H9 (cell line): ENCODE measurements around the gene GPC3. TPM values are rescaled to one million over a fixed set of nuclear protein-coding genes. Genes with fewer than 3 reads are reported as not detected.

Source experiments
- DNase-seq: peaks from one replicate; pipeline ENCODE4 v3.0.0-alpha.2; 2017
- H2AFZ ChIP-seq: one replicate; pipeline ENCODE4 v1.6.1; 2013; ENCODE audit warnings: mild to moderate bottlenecking, low read length, control low read depth, moderate library complexity
- H2AK5ac ChIP-seq: 2 replicates; pipeline ENCODE4 v1.6.1; 2013; ENCODE audit warnings: low read length, control low read depth, mixed read lengths; ENCODE audit not compliant: insufficient read length
- H2BK120ac ChIP-seq: one replicate; pipeline ENCODE4 v1.6.1; 2013; ENCODE audit warnings: low read depth, mild to moderate bottlenecking, low read length, control low read depth, inconsistent platforms; ENCODE audit not compliant: poor library complexity, severe bottlenecking
- H2BK12ac ChIP-seq: 2 replicates; pipeline ENCODE4 v1.6.1; 2013; ENCODE audit warnings: low read length, control low read depth, mixed read lengths, low read depth; ENCODE audit not compliant: insufficient read length
- H2BK15ac ChIP-seq: 2 replicates; pipeline ENCODE4 v1.6.1; 2013; ENCODE audit warnings: low read depth, low read length, control low read depth
- H2BK20ac ChIP-seq: one replicate; pipeline ENCODE4 v1.6.1; 2013; ENCODE audit warnings: low read depth, mild to moderate bottlenecking, low read length, control low read depth, inconsistent platforms; ENCODE audit not compliant: poor library complexity, severe bottlenecking
- H2BK5ac ChIP-seq: 2 replicates; pipeline ENCODE4 v1.6.1; 2013; ENCODE audit warnings: low read length, control low read depth, mixed read lengths; ENCODE audit not compliant: insufficient read length
- H3K14ac ChIP-seq: 2 replicates; pipeline ENCODE4 v1.6.1; 2013; ENCODE audit warnings: low read length, control low read depth; ENCODE audit not compliant: insufficient read depth
- H3K18ac ChIP-seq: 2 replicates; pipeline ENCODE4 v1.6.1; 2013; ENCODE audit warnings: low read depth, mild to moderate bottlenecking, mixed read lengths, low read length, control low read depth; ENCODE audit not compliant: insufficient read length
- H3K23ac ChIP-seq: 2 replicates; pipeline ENCODE4 v1.6.1; 2013; ENCODE audit warnings: low read length, control low read depth, mixed read lengths, low read depth; ENCODE audit not compliant: insufficient read length
- H3K23me2 ChIP-seq: 2 replicates; pipeline ENCODE4 v1.6.1; 2013; ENCODE audit warnings: low read depth, mild to moderate bottlenecking, mixed read lengths, low read length, control low read depth; ENCODE audit not compliant: insufficient read length, poor library complexity, severe bottlenecking
- H3K27ac ChIP-seq: 2 replicates; pipeline ENCODE4 v1.5.1; 2013; ENCODE audit warnings: low read length, control low read depth, mixed read lengths, low read depth; ENCODE audit not compliant: insufficient read length
- H3K27me3 ChIP-seq: 2 replicates; pipeline ENCODE4 v1.6.1; 2013; ENCODE audit warnings: low read length, control low read depth, inconsistent platforms; ENCODE audit not compliant: insufficient read depth
- H3K4ac ChIP-seq: 2 replicates; pipeline ENCODE4 v1.6.1; 2013; ENCODE audit warnings: low read depth, mild to moderate bottlenecking, control low read depth, inconsistent platforms, low read length, moderate library complexity
- H3K4me1 ChIP-seq: 2 replicates; pipeline ENCODE4 v1.6.1; 2013; ENCODE audit warnings: low read length, control low read depth, inconsistent platforms; ENCODE audit not compliant: insufficient read depth
- H3K4me2 ChIP-seq: 2 replicates; pipeline ENCODE4 v1.6.1; 2013; ENCODE audit warnings: low read length, control low read depth, mixed read lengths; ENCODE audit not compliant: insufficient read length, insufficient read depth
- H3K56ac ChIP-seq: 2 replicates; pipeline ENCODE4 v1.6.1; 2013; ENCODE audit warnings: low read depth, mild to moderate bottlenecking, mixed read lengths, low read length, control low read depth; ENCODE audit not compliant: insufficient read length
- H3K79me1 ChIP-seq: 2 replicates; pipeline ENCODE4 v1.6.1; 2013; ENCODE audit warnings: low read depth, mild to moderate bottlenecking, moderate library complexity, low read length, control low read depth, inconsistent platforms; ENCODE audit not compliant: insufficient read depth, poor library complexity, severe bottlenecking
- H3K79me2 ChIP-seq: 2 replicates; pipeline ENCODE4 v1.6.1; 2013; ENCODE audit warnings: low read length, control low read depth, inconsistent platforms; ENCODE audit not compliant: insufficient read depth
- H3K9ac ChIP-seq: 2 replicates; pipeline ENCODE4 v1.6.1; 2013; ENCODE audit warnings: low read length, control low read depth, mixed read lengths; ENCODE audit not compliant: insufficient read length; ENCODE audit errors: extremely low read depth
- H3K9me3 ChIP-seq: one replicate; pipeline ENCODE4 v1.6.1; 2013; ENCODE audit warnings: low read depth, low read length, inconsistent platforms; ENCODE audit not compliant: control insufficient read depth
- H3T11ph ChIP-seq: one replicate; pipeline ENCODE4 v1.6.1; 2013; ENCODE audit warnings: mild to moderate bottlenecking, low read length, control low read depth, inconsistent platforms
- H4K20me1 ChIP-seq: one replicate; pipeline ENCODE4 v1.6.1; 2013; ENCODE audit not compliant: control insufficient read depth, insufficient read length, insufficient read depth
- H4K5ac ChIP-seq: 2 replicates; pipeline ENCODE4 v1.6.1; 2013; ENCODE audit warnings: low read depth, mild to moderate bottlenecking, mixed read lengths, low read length, control low read depth; ENCODE audit not compliant: insufficient read length
- H4K8ac ChIP-seq: replicated peaks from 2 replicates; pipeline ENCODE4 v1.6.1; 2013; ENCODE audit warnings: low read length, control low read depth, mixed read lengths, low read depth; ENCODE audit not compliant: insufficient read length
- H4K91ac ChIP-seq: 2 replicates; pipeline ENCODE4 v1.6.1; 2013; ENCODE audit warnings: low read depth, mild to moderate bottlenecking, moderate library complexity, mixed read lengths, low read length, control low read depth; ENCODE audit not compliant: insufficient read length
- H3K27ac Mint-ChIP-seq, 3 experiments: 2 replicates in 2 of 3; 3 replicates in 1 of 3; pipeline ENCODE4 v1.8.0; 2020 to 2021; ENCODE audit warnings: mixed read lengths in 3 of 3, mild to moderate bottlenecking in 1 of 3, moderate library complexity in 1 of 3
- H3K27me3 Mint-ChIP-seq: 2 replicates; pipeline ENCODE4 v1.8.0; 2021; ENCODE audit warnings: low read depth, mild to moderate bottlenecking, moderate library complexity, mixed read lengths
- H3K36me3 Mint-ChIP-seq, 3 experiments: 2 replicates in 2 of 3; 3 replicates in 1 of 3; pipeline ENCODE4 v1.8.0; 2020 to 2021; ENCODE audit warnings: low read depth in 3 of 3, mixed read lengths in 3 of 3; ENCODE audit not compliant: insufficient read depth in 1 of 3
- H3K4me1 Mint-ChIP-seq, 2 experiments: 2 replicates each; pipeline ENCODE4 v1.8.0; 2020; ENCODE audit warnings: mixed read lengths in 2 of 2
- H3K4me3 Mint-ChIP-seq, 2 experiments: 2 replicates in 1 of 2; 3 replicates in 1 of 2; pipeline ENCODE4 v1.8.0; 2020 to 2021; ENCODE audit warnings: mild to moderate bottlenecking in 2 of 2, mixed read lengths in 2 of 2, moderate library complexity in 1 of 2
- H3K9me3 Mint-ChIP-seq, 2 experiments: 2 replicates in 1 of 2; 3 replicates in 1 of 2; pipeline ENCODE4 v1.8.0; 2020; ENCODE audit warnings: mild to moderate bottlenecking in 2 of 2, mixed read lengths in 2 of 2, moderate library complexity in 1 of 2
- WGBS: extraction: QIAGEN DNeasy Blood & Tissue Kit; methylation state at CpG from one replicate; pipeline ENCODE4 v1.1.7; 2013; ENCODE audit warnings: missing lambda C conversion rate, low lambda C conversion rate, mixed read lengths; ENCODE audit not compliant: insufficient read length; ENCODE audit errors: extremely low coverage; 5-methylcytosine and 5-hydroxymethylcytosine counted together
- total RNA-seq: library from RNA; stranded (reverse); gene quantifications from 2 replicates; pipeline ENCODE4 v1.2.1, GENCODE V29; 2021
- TF ChIP-seq, protein P1 (sequence below): fragments of 200-600 bp; sonication (generic); conservative IDR thresholded peaks from 3 replicates; pipeline ENCODE4 v1.8.0; 2021; ENCODE audit warnings: antibody characterized with exemption, mild to moderate bottlenecking

The GPC3 gene
- total RNA-seq, 1 experiment from 2014 or later, result 108 TPM

DNA sequence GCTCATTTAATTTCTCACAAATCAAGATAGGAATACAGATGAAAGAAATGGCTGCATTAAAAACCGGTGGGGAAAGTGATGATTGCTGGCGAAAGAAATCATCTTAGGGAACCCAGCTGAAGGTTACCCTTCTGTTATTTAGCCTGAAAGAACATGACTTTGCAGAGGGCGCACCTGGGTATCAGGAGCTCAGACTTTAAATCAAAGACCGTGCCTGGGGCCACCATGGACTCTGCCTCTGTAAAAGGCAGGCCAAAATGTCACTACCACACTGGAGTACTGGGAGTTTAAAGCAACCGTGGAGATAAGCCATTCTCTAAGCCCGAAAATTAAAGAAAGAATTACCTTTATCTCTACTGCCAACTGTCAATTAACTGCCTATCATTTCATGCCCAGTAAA, 24.3 kb downstream of the GPC3 start:
- Histone ChIP-seq H2BK5ac (no peak overlapping the region), H3K27ac (no peak overlapping the region), H2AK5ac (no peak overlapping the region), H3K23me2 (no peaks in the 10 kb centered on the region), H2BK20ac (no peak overlapping the region), H3K23ac (no peak overlapping the region), H3K4me2 (no peak overlapping the region), H3K79me1 (no peaks in the 10 kb centered on the region), H3K9me3 (no peaks in the 10 kb centered on the region), H3K9ac (no peak overlapping the region), H3K79me2 (no peaks in the 10 kb centered on the region), H3K18ac (no peak overlapping the region), H3K56ac (no peak overlapping the region), H4K5ac (no peak overlapping the region), H4K91ac (no peak overlapping the region), H2BK12ac (no peak overlapping the region), H3K4me1 (no peaks in the 10 kb centered on the region; the same call in 1 of the 2 replicates), H2BK120ac (no peak overlapping the region), H3T11ph (no peak overlapping the region), H3K4ac (no peak overlapping the region), H4K20me1 (no peaks in the 10 kb centered on the region), H2BK15ac (no peak overlapping the region), H3K14ac (no peak overlapping the region), H2AFZ (no peak overlapping the region), H4K8ac (no peak overlapping the region), H3K27me3 (no peaks in the 10 kb centered on the region)
- WGBS, result no CpG with 5 or more reads among the region's 6 CpGs
- TF ChIP-seq, protein P1, sequence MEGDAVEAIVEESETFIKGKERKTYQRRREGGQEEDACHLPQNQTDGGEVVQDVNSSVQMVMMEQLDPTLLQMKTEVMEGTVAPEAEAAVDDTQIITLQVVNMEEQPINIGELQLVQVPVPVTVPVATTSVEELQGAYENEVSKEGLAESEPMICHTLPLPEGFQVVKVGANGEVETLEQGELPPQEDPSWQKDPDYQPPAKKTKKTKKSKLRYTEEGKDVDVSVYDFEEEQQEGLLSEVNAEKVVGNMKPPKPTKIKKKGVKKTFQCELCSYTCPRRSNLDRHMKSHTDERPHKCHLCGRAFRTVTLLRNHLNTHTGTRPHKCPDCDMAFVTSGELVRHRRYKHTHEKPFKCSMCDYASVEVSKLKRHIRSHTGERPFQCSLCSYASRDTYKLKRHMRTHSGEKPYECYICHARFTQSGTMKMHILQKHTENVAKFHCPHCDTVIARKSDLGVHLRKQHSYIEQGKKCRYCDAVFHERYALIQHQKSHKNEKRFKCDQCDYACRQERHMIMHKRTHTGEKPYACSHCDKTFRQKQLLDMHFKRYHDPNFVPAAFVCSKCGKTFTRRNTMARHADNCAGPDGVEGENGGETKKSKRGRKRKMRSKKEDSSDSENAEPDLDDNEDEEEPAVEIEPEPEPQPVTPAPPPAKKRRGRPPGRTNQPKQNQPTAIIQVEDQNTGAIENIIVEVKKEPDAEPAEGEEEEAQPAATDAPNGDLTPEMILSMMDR, result no peak
- Mint-ChIP-seq H3K9me3 (no peaks in the 10 kb centered on the region), H3K4me1 (peaks cover 17 to 22% of the 10 kb centered on the region in 2 experiments), H3K27me3 (no peaks in the 10 kb centered on the region), H3K36me3 (peaks cover 0 to 17% (median 2%) of the 10 kb centered on the region in 3 experiments; a peak in 4 of 7 replicates), H3K4me3 (no peak overlapping the region), H3K27ac (peak overlapping the region in 1 of 3 experiments; percentile 23; a peak in 1 of 7 replicates)
- DNase-seq, result no peak
